Measurements from ENCODE around the gene PPARG.
"Not testable (repeated sequence)": the region's sequence is repeated elsewhere in the genome, so short reads cannot be mapped to it uniquely, and the experiment has no call there.

PPARG gene

DNA sequence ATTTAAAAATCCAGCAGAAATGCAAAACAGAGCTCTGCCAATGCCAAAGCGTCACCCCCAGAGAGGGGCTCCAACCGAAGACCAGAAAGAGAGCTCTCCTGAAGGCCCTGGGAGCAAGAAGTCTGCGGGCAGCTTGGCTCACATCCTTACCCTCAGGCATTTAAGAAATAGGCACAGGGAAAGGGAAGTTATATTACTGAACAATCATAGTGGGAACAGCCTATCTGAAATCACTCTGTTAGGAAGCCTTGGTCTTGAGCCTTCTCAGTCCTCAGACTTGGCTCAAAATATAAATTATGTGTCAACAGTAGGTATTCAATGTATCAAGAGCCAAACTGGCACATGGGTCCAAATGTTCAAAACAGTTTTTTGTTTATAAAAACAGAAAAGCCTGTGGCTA, 10.3 kb upstream of the PPARG start:
- in situ Hi-C loops (cut with MboI; ENCODE audit: low sequenced_read_pairs), result no loop called here

DNA sequence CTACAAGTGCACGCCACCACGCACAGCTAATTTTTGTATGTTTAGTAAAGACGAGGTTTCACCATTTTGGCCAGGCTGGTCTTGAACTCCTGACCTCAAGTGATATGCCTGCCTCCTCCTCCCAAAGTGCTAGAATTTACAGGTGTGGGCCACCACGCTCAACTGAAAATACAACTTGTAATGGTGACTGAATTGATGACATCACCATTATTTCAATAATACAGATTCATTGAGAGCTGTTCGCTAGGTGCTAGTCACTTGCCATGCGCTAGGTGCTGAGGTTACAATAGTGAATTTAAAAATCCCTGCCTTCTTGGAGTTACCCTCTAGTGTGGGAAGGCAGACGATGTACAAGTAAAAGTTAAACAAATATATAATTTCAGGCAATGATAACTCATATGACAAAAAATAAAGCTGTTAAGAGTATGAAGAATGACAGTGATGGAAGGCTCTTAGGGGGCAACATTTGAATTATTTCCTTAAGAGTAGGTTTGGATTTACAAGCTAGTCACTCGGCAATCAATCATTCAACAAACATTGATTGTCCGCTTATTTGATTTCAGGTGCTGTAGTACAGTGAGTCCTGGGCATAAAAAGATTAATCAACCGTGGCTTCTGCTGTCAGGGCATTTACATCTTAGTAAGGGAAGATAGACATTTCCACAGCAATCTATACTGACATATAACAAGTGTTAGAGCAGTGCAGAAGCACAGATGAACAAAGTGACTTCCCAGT, 9.1 kb upstream of the PPARG start:
- in situ Hi-C loops (cut with MboI; ENCODE audit: low sequenced_read_pairs), result no loop called here

- in situ Hi-C loops (cut with MboI; ENCODE audit: low sequenced_read_pairs), result no loop called here
Measured at GRCh38 chr3:12280357-12280806, 8.5 kb upstream of the PPARG start.

GRCh38 chr3:12284591-12284990, 4.3 kb upstream of the PPARG start:
- in situ Hi-C loops (cut with MboI; ENCODE audit: low sequenced_read_pairs), result no loop called here

GRCh38 chr3:12285003-12285555, 3.8 kb upstream of the PPARG start:
- in situ Hi-C loops (cut with MboI; ENCODE audit: low sequenced_read_pairs), result no loop called here

DNA sequence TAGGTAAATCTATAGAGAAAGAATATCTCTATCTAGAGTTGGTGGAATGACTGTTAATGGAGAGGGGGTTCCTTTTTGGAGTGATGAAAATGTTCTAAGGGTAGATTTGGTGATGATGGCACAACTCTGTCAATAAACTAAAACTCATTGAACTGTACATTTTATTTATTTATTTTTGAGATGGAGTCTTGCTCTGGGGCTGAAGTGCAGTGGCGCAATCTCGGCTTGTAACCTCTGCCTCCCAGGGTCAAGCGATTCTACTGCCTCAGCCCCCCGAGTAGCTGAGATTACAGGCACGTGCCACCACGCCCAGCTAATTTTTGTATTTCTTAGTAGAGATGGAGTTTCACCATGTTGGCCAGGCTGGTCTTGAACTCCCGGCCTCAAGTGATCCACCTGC, 3.1 kb upstream of the PPARG start:
- in situ Hi-C loops (cut with MboI; ENCODE audit: low sequenced_read_pairs), result not testable (repeated sequence)

DNA sequence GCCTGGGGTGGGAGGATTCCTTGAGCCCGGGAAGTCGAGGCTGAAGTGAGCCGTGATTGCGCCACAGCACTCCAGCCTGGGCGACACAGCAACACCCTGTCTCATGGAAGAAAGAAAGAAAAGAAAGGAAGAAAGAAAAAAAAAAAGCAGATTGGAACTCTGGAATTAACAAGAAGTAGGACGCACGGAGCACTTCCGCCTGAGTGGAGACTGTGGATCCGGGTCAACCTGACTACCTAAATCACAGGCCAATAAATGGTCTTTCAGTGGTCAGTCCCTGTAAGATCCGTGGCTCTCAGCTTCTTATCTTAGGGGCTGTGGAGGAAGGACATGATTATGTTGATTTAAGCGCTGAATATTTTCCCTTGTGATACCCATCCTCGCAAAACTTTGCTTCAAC, 2.4 kb upstream of the PPARG start:
- in situ Hi-C loops (cut with MboI; ENCODE audit: low sequenced_read_pairs), result no loop called here

DNA sequence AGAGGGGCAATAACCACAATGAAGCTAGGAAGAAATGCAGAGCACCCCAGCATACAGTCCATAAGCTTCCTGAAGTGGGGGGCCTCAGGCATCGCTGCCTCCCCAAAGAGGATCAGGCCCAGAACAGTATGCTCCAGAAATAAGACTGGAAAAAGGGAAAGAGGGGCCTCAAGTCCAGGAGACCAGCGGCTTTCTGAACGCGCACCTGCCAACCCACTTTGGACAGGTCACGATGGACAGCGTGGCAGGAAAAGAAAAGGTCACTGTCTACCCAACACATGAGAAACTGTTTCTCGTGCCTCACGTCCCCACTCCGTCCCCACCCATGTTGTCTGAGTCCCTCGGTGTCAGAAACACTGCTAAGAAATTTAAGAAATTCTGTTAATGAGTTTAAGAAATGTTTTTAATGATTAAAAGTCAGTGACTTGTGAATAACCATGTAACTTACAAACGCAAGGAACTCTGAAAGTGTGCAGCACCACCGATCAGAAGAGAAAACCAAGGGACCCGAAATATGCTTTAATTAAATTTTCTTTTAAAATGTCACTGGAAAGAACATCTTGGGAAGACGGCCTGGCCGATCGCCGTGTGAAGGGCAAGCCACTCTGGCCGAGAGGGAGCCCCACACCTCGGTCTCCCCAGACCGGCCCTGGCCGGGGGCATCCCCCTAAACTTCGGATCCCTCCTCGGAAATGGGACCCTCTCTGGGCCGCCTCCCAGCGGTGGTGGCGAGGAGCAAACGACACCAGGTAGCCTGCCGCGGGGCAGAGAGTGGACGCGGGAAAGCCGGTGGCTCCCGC, 1.7 kb upstream of the PPARG start:
- in situ Hi-C loops (cut with MboI; ENCODE audit: low sequenced_read_pairs), result no loop called here

DNA sequence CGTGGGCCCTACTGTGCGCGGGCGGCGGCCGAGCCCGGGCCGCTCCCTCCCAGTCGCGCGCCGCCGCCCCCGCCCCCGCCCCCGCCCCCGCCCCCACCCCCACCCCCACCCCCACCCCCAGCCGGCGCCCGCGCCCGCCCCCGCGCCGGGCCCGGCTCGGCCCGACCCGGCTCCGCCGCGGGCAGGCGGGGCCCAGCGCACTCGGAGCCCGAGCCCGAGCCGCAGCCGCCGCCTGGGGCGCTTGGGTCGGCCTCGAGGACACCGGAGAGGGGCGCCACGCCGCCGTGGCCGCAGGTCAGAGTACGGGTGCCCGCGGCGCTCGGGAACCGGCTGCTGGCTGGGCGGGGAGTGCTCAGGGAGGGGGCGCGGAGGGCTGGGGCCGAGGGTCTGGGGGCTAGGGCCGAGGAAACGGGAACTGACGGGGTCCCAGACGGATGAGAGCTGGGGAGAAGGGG, 1.1 kb upstream of the PPARG start:
- in situ Hi-C loops (cut with MboI; ENCODE audit: low sequenced_read_pairs), result no loop called here

DNA sequence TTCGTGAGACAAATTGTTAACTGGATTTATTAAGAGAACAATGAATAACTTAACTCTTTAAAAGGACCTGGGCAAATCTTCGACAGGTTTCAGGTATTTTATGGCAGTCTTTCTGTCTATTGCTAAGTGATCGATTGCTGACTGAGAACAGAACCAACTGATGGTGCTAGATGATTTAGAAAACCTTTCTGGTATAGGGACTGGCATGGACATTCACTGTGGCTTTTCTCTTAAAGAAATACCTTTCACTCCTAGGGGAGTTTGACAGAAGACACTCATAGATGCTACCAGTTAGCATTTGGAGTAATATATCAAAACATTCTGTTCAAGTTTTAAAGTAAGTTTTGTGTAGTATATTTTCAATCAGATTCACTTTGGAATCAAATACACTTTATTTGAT, 654 bp downstream of the PPARG start:
- in situ Hi-C loops (cut with MboI; ENCODE audit: low sequenced_read_pairs), result no loop called here

GRCh38 chr3:12292770-12293169, 3.9 kb downstream of the PPARG start:
- in situ Hi-C loops (cut with MboI; ENCODE audit: low sequenced_read_pairs), result no loop called here

GRCh38 chr3:12294885-12295580, 6.2 kb downstream of the PPARG start:
- in situ Hi-C loops (cut with MboI; ENCODE audit: low sequenced_read_pairs), result no loop called here

- in situ Hi-C loops (cut with MboI; ENCODE audit: low sequenced_read_pairs), result no loop called here
Measured at GRCh38 chr3:12296511-12296910, 7.6 kb downstream of the PPARG start.

DNA sequence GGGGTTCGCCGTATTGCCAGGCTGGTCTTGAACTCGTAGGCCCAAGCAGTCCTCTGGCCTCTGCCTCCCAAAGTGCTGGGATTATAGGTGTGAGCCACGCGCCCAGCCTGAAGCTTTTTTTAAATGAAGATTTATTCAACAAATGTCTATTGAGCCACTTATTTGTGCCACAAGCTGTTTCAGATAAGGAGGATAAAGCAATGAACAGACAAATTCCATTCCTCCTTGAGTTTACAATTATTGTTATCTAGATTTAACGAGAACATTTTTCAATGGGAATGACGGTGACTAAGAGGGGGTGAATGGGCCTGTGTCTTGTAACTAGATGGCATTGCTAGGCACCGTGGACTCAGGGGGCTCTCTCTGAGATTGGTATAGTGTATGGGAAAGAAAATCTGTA, 10.2 kb downstream of the PPARG start:
- in situ Hi-C loops (cut with MboI; ENCODE audit: low sequenced_read_pairs), result no loop called here

DNA sequence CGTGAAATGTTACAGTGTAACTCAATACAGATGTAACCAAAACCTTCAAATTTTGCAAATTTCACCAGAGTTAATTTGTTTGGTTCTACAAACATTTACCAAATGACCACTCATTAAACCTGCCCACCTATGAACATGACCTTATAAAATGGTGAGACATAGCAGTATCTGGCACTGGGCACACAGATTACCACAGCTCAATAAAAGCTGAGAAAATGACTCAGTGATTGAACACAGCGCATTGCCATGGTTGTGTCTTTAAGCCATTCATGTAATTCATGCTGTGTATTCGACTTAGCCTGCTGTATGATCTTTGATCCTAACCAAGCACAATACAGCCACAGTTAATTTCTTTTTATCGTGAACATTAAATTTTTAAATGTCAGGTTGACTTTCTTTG, 11.3 kb downstream of the PPARG start:
- in situ Hi-C loops (cut with MboI; ENCODE audit: low sequenced_read_pairs), result no loop called here

DNA sequence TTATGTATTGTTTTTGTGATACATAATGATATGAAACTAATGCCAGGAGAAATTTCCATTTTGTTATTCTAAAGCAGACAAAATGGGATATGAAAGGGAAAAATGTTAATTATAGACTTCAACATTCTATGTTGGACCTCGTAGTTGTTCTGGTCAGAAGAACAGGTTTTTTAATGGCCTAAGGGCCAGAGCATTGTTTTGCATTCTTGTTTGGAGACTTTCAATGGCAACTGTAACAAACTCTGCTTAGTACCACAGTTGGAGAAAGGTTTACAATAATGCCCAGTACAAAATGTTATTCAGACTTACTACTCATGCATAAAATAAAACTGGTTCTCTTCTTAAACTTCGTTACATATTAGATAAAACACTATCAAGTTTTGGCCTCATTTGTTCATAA, 12.2 kb downstream of the PPARG start:
- in situ Hi-C loops (cut with MboI; ENCODE audit: low sequenced_read_pairs), result no loop called here

- in situ Hi-C loops (cut with MboI; ENCODE audit: low sequenced_read_pairs), result no loop called here
Measured at GRCh38 chr3:12301513-12301912, 12.6 kb downstream of the PPARG start.

- in situ Hi-C loops (cut with MboI; ENCODE audit: low sequenced_read_pairs), result no loop called here
Measured at GRCh38 chr3:12302564-12302963, 13.7 kb downstream of the PPARG start.

GRCh38 chr3:12303534-12303933, 14.7 kb downstream of the PPARG start:
- in situ Hi-C loops (cut with MboI; ENCODE audit: low sequenced_read_pairs), result no loop called here

DNA sequence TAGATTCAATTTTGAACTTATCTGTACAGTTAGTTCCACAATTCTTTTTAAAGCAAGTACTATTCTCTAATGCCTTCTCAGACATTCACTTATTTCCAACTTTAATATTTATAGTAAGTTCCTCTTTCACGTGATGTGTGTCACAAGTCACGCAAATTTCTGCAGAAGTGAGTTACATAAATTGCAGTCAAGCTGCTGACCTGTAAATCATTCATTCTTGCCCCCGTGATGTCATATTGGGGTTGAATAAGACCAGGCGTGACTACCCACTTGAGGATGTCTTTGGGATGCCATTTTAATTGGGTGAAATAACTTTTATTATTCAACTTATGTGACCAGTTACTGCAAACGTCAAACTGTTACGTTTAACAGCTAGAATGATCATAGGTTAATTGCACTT, 15.1 kb downstream of the PPARG start:
- in situ Hi-C loops (cut with MboI; ENCODE audit: low sequenced_read_pairs), result no loop called here

GRCh38 chr3:12307136-12307535, 18.3 kb downstream of the PPARG start:
- in situ Hi-C loops (cut with MboI; ENCODE audit: low sequenced_read_pairs), result no loop called here

All from hTERT RPE-1 (cell line).